ENCODE data around the gene IGFLR1. TPM values are rescaled to one million over a fixed set of nuclear protein-coding genes. Genes with fewer than 3 reads are reported as not detected.

IGFLR1 gene
- total and polyA plus RNA-seq, 2 of the 4 experiments (the other 2 are of a cell fraction) = 0.72 to 2.7 TPM

GRCh38 chr19:35751839-35752745 lies 9.8 kb upstream of the IGFLR1 start:
- H4K91ac ChIP-seq (ENCODE audit: insufficient read depth, low read depth, low read length) = no peak overlapping the region
- no peaks in the 10 kb centered on the region for H3K27me3 ChIP-seq (ENCODE audit: control insufficient read depth, insufficient read depth, low read length)
- H3K4me2 ChIP-seq (ENCODE audit: low read depth, low read length) = no peak overlapping the region
- H3K79me1 ChIP-seq (ENCODE audit: low read depth in 1 of 2, low read length in 2 of 2) = peaks cover 13 to 69% of the 10 kb centered on the region in 2 experiments; a peak in 3 of 4 replicates
- no peak overlapping the region for H4K5ac ChIP-seq (ENCODE audit: low read depth, low read length)
- in situ Hi-C loops (cut with MboI; ENCODE audit: low sequenced_read_pairs) = no loop called here
- no TSS peak for BruUV-seq (replicated peaks)
- H2AFZ ChIP-seq (replicated peaks; ENCODE audit: low read length, poor library complexity) = no peak overlapping the region
- no peak overlapping the region for H4K8ac ChIP-seq (ENCODE audit: low read depth in 2 of 2, low read length in 2 of 2)
- H3K9me1 ChIP-seq (ENCODE audit: insufficient read depth, low read length) = 0 out of 2 replicates have a peak, but pooled peaks cover 8% of the 10 kb centered on the region
- H3K9ac ChIP-seq (ENCODE audit: low read depth, low read length) = no peak overlapping the region
- H2AK5ac ChIP-seq (ENCODE audit: low read depth, low read length) = no peak overlapping the region
- no peak overlapping the region for H2BK20ac ChIP-seq (ENCODE audit: low read depth, low read length)
- H2BK15ac ChIP-seq (ENCODE audit: low read depth, low read length) = no peak overlapping the region
- no peak overlapping the region for H3K56ac ChIP-seq (ENCODE audit: extremely low read depth, insufficient read depth, low read length)
- H3K4ac ChIP-seq (ENCODE audit: low read depth, low read length) = no peak overlapping the region
- H4K20me1 ChIP-seq (ENCODE audit: insufficient read depth, low read length) = peaks cover 6% of the 10 kb centered on the region; the same call in 1 of the 2 replicates
- H3K9me3 ChIP-seq (ENCODE audit: control insufficient read depth, insufficient read depth, low read length) = no peaks in the 10 kb centered on the region
- H3K4me3 ChIP-seq (ENCODE audit: insufficient read depth, low read depth, low read length) = no peak overlapping the region
- H2BK5ac ChIP-seq (ENCODE audit: low read depth, low read length, poor library complexity, severe bottlenecking) = no peak overlapping the region
- H3K18ac ChIP-seq (ENCODE audit: low read depth, low read length) = no peak overlapping the region
- no peak overlapping the region for H2BK120ac ChIP-seq (ENCODE audit: low read depth, low read length)
- peaks cover 29% of the 10 kb centered on the region; the same call in 1 of the 2 replicates for H3K36me3 ChIP-seq (ENCODE audit: control insufficient read depth, insufficient read depth, low read length)
- DNase-seq = no peak
- intact Hi-C loops (cut with micrococcal nuclease) = no loop called here
- H3K14ac ChIP-seq (replicated peaks; ENCODE audit: low read depth, low read length) = no peak overlapping the region
- peaks cover 15% of the 10 kb centered on the region for H3K4me1 ChIP-seq (ENCODE audit: control insufficient read depth, insufficient read depth, low read length)
- ChIA-PET POLR2A (ENCODE audit: unreplicated experiment) (interaction anchor here (0.6 kb wide), 1 partner anchor 111 kb away, joined by 3 read pairs; no protein-coding TSS in a partner anchor), CTCF (interaction anchor here (0.6 kb wide), 1 partner anchor 243 kb away, joined by 4 read pairs; no protein-coding TSS in a partner anchor)
- WGBS, 2 experiments (ENCODE audit: extremely low coverage in 2 of 2, insufficient read length in 1 of 2) = 84% methylated on average over 3 of the region's 14 CpGs; no CpG with 5 or more reads in 1 of the 2 experiments
- H3K27ac ChIP-seq (ENCODE audit: insufficient read depth, low read length) = no peak overlapping the region
- ATAC-seq (ENCODE audit: low read depth) = no peak
- dilution Hi-C loops (cut with HindIII; ENCODE audit: low sequenced_read_pairs, unreplicated experiment) = no loop called here
- H3K23ac ChIP-seq (ENCODE audit: low read depth, low read length) = no peak overlapping the region
- H2AK9ac ChIP-seq (replicated peaks; ENCODE audit: low read depth, low read length, poor library complexity) = peak overlapping the region; percentile 85
- TF ChIP-seq CEBPB (IDR thresholded peaks at IDR 0.05; ENCODE audit: low read depth, low read length) (no peak), CTCF (conservative IDR thresholded peaks at IDR 0.05; ENCODE audit: low read depth, low read length) (no peak), ELK1 (IDR thresholded peaks at IDR 0.05; ENCODE audit: borderline replicate concordance, low read depth, low read length) (no peak), MAZ (IDR thresholded peaks at IDR 0.05; ENCODE audit: borderline replicate concordance, low read depth, low read length) (no peak), SMC3 (IDR thresholded peaks at IDR 0.05; ENCODE audit: low read depth, low read length) (no peak), CHD1 (IDR thresholded peaks at IDR 0.05; ENCODE audit: low read depth, low read length) (no peak), MXI1 (IDR thresholded peaks at IDR 0.05; ENCODE audit: borderline replicate concordance, low read depth, low read length) (no peak), RFX5 (IDR thresholded peaks at IDR 0.05; ENCODE audit: low read depth, low read length) (no peak), POLR2A (IDR thresholded peaks at IDR 0.05; ENCODE audit: low read depth, low read length) (no peak), MAFK (IDR thresholded peaks at IDR 0.05; ENCODE audit: low read depth, low read length) (no peak), BHLHE40 (IDR thresholded peaks at IDR 0.05; ENCODE audit: low read depth, low read length) (no peak), RAD21 (IDR thresholded peaks at IDR 0.05; ENCODE audit: low read length) (no peak), FOS (IDR thresholded peaks at IDR 0.05; ENCODE audit: low read depth, low read length) (no peak), NFE2L2 (IDR thresholded peaks at IDR 0.05; ENCODE audit: low read depth, low read length) (no peak), RCOR1 (IDR thresholded peaks at IDR 0.05; ENCODE audit: insufficient replicate concordance, low read length) (no peak)
